Left lung (tissue), 10 donors: ENCODE results near the gene SPPL2B. TPM values are rescaled to one million over a fixed set of nuclear protein-coding genes. Genes with fewer than 3 reads are reported as not detected.

ENCODE experiments used
- ATAC-seq: fragments of 200-7000 bp; cut with Tn5 transposase; one replicate; pipeline ENCODE4 v1.9.1; 2020; ENCODE audit warnings: moderate library complexity
- DNase-seq, 4 donors: peaks; one replicate each; pipeline ENCODE4 v3.0.0-alpha.2; 2013 to 2020
- H3K27ac ChIP-seq, 2 donors: fragments of 200-600 bp; sonication (generic) in 1 of 2; one replicate each; pipeline versions ENCODE4 v1.5.0 to v1.8.0; 2020 to 2021
- H3K27me3 ChIP-seq, 2 donors: fragments of 200-600 bp; sonication (generic) in 1 of 2; one replicate each; pipeline versions ENCODE4 v1.5.0 to v1.8.0; 2020 to 2021
- H3K36me3 ChIP-seq, 2 donors: fragments of 200-600 bp; sonication (generic) in 1 of 2; one replicate each; pipeline versions ENCODE4 v1.5.0 to v1.8.0; 2020 to 2021
- H3K4me1 ChIP-seq, 2 donors: fragments of 200-600 bp; one replicate each; pipeline ENCODE4 v1.8.0; 2021
- H3K4me3 ChIP-seq, 2 donors: fragments of 200-600 bp; sonication (generic) in 1 of 2; one replicate each; pipeline versions ENCODE4 v1.5.0 to v1.8.0; 2020 to 2021; ENCODE audit warnings: mild to moderate bottlenecking in 1 of 2
- H3K9me3 ChIP-seq, 2 donors: fragments of 200-600 bp; sonication (generic) in 1 of 2; one replicate each; pipeline versions ENCODE4 v1.5.0 to v1.8.0; 2020 to 2021
- CTCF ChIP-seq, 2 donors: fragments of 200-600 bp; sonication (generic) in 1 of 2; IDR thresholded peaks; one replicate each; pipeline versions ENCODE4 v1.5.0 to v1.8.0; 2021; ENCODE audit warnings: antibody characterized with exemption in 2 of 2
- intact Hi-C, 2 donors: fragments of 100-400 bp; cut with DNase I; formaldehyde crosslinking; loops; one replicate each; pipeline versions ENCODE4 v1.11.2 to v1.14.2; 2022
- polyA plus RNA-seq, 6 donors: library from polyadenylated mRNA; unstranded; fragments of 120-200 nt; gene quantifications; one replicate each; pipeline ENCODE4 v1.2.1, GENCODE V29; 2013; ENCODE audit not compliant: insufficient read length in 6 of 6
- total RNA-seq, 2 donors: library from RNA; stranded (reverse); fragmentation: NEBNext Ultra II Directional; extraction: Animal tissue kit (Norgen Biotek cat#: 25700); gene quantifications; one replicate each; pipeline ENCODE4 v1.2.1, GENCODE V29; 2021
- donor health status: DM: no; HTN: yes; CAD: no.
- donor health status: DM: no; HTN: no; CAD: no.

Gene SPPL2B
- total and polyA plus RNA-seq, 8 donors, result 47.5 to 106 (median 69.7) TPM

GRCh38 chr19:2353159-2353886 lies 24.8 kb downstream of the SPPL2B start:
- peak in 1 of 4 donors; percentile 75 for DNase-seq
- Histone ChIP-seq H3K4me3 (no peak overlapping the region), H3K36me3 (peaks cover 0 to 36% of the 10 kb centered on the region in 2 donors), H3K27ac (no peak overlapping the region), H3K9me3 (no peaks in the 10 kb centered on the region), H3K27me3 (no peaks in the 10 kb centered on the region), H3K4me1 (no peaks in the 10 kb centered on the region)
- intact Hi-C loops, result no loop called here
- no peak for ATAC-seq
- TF ChIP-seq CTCF (IDR thresholded peaks at IDR 0.05), result no peak

- DNase-seq (peak in 1 of 4 donors; percentile 71), ATAC-seq (no peak)
- no peaks in the 10 kb centered on the region for H3K4me1 ChIP-seq
- no peak overlapping the region for H3K4me3 ChIP-seq
- H3K36me3 ChIP-seq, result peaks cover 0 to 36% of the 10 kb centered on the region in 2 donors
- no peak for TF ChIP-seq CTCF (IDR thresholded peaks at IDR 0.05)
- H3K27me3 ChIP-seq, result peaks cover under 1 to 4% of the 10 kb centered on the region in 2 donors
- intact Hi-C loops, result no loop called here
- H3K27ac ChIP-seq, result no peak overlapping the region
- H3K9me3 ChIP-seq, result no peaks in the 10 kb centered on the region
Measured at GRCh38 chr19:2353887-2354592, 25.6 kb downstream of the SPPL2B start.

- no peak overlapping the region for H3K27ac ChIP-seq
- intact Hi-C loops, result no loop called here
- ATAC-seq (no peak), DNase-seq (no peak)
- peaks cover 4 to 8% of the 10 kb centered on the region in 2 donors for H3K27me3 ChIP-seq
- no peak for TF ChIP-seq CTCF (IDR thresholded peaks at IDR 0.05)
- no peak overlapping the region for H3K4me3 ChIP-seq
- peaks cover 0 to 36% of the 10 kb centered on the region in 2 donors for H3K36me3 ChIP-seq
- H3K4me1 ChIP-seq, result no peaks in the 10 kb centered on the region
- H3K9me3 ChIP-seq, result no peaks in the 10 kb centered on the region
Measured at GRCh38 chr19:2354670-2355069, 26.2 kb downstream of the SPPL2B start.

GRCh38 chr19:2355168-2356035 lies 26.9 kb downstream of the SPPL2B start:
- no peaks in the 10 kb centered on the region for H3K9me3 ChIP-seq
- H3K27me3 ChIP-seq, result peaks cover 11 to 15% of the 10 kb centered on the region in 2 donors
- DNase-seq (no peak), ATAC-seq (no peak)
- no peak overlapping the region for H3K27ac ChIP-seq
- H3K4me3 ChIP-seq, result no peak overlapping the region
- peaks cover 0 to 35% of the 10 kb centered on the region in 2 donors for H3K36me3 ChIP-seq
- H3K4me1 ChIP-seq, result no peaks in the 10 kb centered on the region
- intact Hi-C loops, result no loop called here
- no peak for TF ChIP-seq CTCF (IDR thresholded peaks at IDR 0.05)
